Thoracic aorta (tissue), 2 donors: ENCODE results near the gene ST3GAL2. TPM values are rescaled to one million over a fixed set of nuclear protein-coding genes. Genes with fewer than 3 reads are reported as not detected.

Experiments
- ATAC-seq: fragments of 150-250 bp; one replicate; pipeline ENCODE4 v1.8.0; 2017; ENCODE audit warnings: low read depth; ENCODE audit not compliant: insufficient number of reproducible peaks, low FRiP score
- DNase-seq: peaks from one replicate; pipeline ENCODE4 v3.0.0-alpha.2; 2020; ENCODE audit warnings: low spot score
- H3K27ac ChIP-seq, 2 donors: fragments of 200-600 bp; sonication (generic); 1 replicate in 1 of 2; 2 replicates in 1 of 2; pipeline ENCODE4 v1.5.1; 2016; ENCODE audit warnings: mild to moderate bottlenecking in 2 of 2, moderate library complexity in 2 of 2
- H3K27me3 ChIP-seq: fragments of 200-600 bp; sonication (generic); replicated peaks from 2 replicates; pipeline ENCODE4 v1.6.0; 2016; ENCODE audit warnings: mild to moderate bottlenecking; ENCODE audit not compliant: insufficient read depth
- H3K36me3 ChIP-seq: fragments of 200-600 bp; sonication (generic); one replicate; pipeline ENCODE4 v1.5.1; 2016
- H3K4me1 ChIP-seq, 2 donors: fragments of 200-600 bp; sonication (generic); 1 replicate in 1 of 2; 2 replicates in 1 of 2; pipeline versions ENCODE4 v1.5.1 to v1.6.0; 2016; ENCODE audit warnings: low read depth in 2 of 2, mild to moderate bottlenecking in 1 of 2; ENCODE audit not compliant: control insufficient read depth in 1 of 2
- H3K4me3 ChIP-seq: fragments of 200-600 bp; sonication (generic); 2 replicates; pipeline ENCODE4 v1.5.1; 2016; ENCODE audit warnings: mild to moderate bottlenecking
- H3K9me3 ChIP-seq: fragments of 200-600 bp; sonication (generic); 2 replicates; pipeline ENCODE4 v1.5.1; 2016
- total RNA-seq, 2 donors: library from RNA; depleted of rRNA; stranded (reverse); fragments of >200 nt; gene quantifications; one replicate each; pipeline versions ENCODE4 v1.1.0 to v1.2.3, GENCODE V29; 2016
- TF ChIP-seq, protein P1 (sequence below): fragments of 200-600 bp; sonication (generic); IDR thresholded peaks from one replicate; pipeline ENCODE4 v1.5.1; 2019; ENCODE audit warnings: antibody characterized with exemption

ST3GAL2 gene, protein sequence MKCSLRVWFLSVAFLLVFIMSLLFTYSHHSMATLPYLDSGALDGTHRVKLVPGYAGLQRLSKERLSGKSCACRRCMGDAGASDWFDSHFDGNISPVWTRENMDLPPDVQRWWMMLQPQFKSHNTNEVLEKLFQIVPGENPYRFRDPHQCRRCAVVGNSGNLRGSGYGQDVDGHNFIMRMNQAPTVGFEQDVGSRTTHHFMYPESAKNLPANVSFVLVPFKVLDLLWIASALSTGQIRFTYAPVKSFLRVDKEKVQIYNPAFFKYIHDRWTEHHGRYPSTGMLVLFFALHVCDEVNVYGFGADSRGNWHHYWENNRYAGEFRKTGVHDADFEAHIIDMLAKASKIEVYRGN
- 10 to 100 TPM; 21.0 to 28.4 TPM for total RNA-seq

DNA sequence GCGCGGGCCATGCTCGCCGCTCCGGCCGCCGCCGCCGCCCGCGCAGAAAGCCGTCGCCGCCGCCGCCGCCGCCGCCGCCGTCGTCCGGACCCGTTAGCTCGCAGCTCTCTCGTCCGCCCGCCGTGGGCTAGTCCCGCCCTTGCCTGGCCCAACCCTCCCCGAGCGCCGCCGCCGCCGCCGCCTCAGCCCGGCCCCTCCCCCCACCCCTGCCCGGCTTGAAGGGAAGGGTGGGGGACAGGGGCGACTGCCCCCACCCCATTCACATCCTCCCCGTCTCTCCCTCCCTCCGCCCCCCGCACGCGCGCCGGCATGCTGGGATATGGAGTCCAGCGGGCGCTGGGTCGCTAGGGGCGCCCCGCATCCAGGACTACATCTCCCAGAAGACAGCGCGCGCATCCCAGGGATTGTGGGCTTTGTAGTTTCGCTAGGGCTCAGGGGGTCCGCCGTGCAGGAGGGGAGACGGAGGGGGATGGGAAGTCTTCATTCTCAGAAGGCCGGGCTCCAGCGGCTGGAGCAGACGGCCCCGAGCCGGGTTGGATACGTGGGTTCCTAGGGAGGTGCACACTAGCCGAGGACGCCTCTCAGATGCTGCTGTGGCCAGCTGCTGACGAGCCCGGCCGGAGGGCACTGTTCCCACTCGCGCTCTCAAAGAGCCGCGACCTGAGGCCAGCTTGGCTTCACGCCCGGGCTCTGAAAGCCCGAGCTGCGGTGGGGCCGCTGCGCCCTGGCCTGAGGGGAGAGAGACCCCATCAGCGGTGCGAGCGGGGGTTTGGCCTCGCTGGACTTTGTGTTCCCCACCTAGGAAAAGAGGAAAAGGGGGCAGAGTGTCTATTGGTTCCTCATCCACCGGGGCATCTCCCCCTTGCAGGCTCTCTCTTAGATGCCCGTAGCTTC is at the start of gene ST3GAL2:
ST3GAL2 (minus strand) TSS at position 132 of the 894 bp plus-strand sequence. CDS start 40,570 bp downstream, outside the sequence.
- ATAC-seq: peak; percentile 91
- Histone ChIP-seq H3K27me3 (no peaks in the 10 kb centered on the region), H3K9me3 (no peaks in the 10 kb centered on the region), H3K36me3 (no peaks in the 10 kb centered on the region), H3K4me1 (peaks cover 11 to 30% of the 10 kb centered on the region in 2 donors), H3K4me3 (peak within 1 kb of the TSS; percentile 75), H3K27ac (peak within 1 kb of the TSS; percentile 75 to 78)
- TF ChIP-seq, protein P1, sequence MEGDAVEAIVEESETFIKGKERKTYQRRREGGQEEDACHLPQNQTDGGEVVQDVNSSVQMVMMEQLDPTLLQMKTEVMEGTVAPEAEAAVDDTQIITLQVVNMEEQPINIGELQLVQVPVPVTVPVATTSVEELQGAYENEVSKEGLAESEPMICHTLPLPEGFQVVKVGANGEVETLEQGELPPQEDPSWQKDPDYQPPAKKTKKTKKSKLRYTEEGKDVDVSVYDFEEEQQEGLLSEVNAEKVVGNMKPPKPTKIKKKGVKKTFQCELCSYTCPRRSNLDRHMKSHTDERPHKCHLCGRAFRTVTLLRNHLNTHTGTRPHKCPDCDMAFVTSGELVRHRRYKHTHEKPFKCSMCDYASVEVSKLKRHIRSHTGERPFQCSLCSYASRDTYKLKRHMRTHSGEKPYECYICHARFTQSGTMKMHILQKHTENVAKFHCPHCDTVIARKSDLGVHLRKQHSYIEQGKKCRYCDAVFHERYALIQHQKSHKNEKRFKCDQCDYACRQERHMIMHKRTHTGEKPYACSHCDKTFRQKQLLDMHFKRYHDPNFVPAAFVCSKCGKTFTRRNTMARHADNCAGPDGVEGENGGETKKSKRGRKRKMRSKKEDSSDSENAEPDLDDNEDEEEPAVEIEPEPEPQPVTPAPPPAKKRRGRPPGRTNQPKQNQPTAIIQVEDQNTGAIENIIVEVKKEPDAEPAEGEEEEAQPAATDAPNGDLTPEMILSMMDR: peak; percentile 38
- peak; percentile 91 for DNase-seq

DNA sequence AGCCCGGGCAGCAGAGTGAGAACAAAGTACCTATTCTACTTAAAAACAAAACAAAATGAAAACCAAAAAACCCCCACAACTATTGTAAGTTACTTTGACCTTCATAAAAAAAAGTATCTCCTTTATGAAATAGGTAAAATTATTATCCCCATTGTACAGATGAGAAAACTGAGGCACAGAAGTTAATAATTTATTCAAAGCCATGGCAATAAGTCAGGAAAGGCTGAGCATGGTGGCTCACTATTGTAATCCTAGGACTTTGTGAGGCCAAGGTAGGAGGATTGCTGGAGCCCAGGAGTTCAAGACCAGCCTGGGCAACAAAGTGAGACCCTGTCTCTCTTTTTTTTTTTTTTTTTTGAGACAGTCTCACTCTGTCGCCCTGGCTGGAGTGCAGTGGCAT is 46.0 kb upstream of the ST3GAL2 start:
- H3K9me3 ChIP-seq: no peaks in the 10 kb centered on the region
- no peak overlapping the region for H3K4me3 ChIP-seq
- DNase-seq: no peak
- H3K4me1 ChIP-seq: peaks cover 0 to 6% of the 10 kb centered on the region in 2 donors
- no peak overlapping the region for H3K27ac ChIP-seq
- no peak for ATAC-seq
- TF ChIP-seq, protein P1: no peak
- H3K27me3 ChIP-seq: no peaks in the 10 kb centered on the region
- peaks cover 39% of the 10 kb centered on the region for H3K36me3 ChIP-seq

DNA sequence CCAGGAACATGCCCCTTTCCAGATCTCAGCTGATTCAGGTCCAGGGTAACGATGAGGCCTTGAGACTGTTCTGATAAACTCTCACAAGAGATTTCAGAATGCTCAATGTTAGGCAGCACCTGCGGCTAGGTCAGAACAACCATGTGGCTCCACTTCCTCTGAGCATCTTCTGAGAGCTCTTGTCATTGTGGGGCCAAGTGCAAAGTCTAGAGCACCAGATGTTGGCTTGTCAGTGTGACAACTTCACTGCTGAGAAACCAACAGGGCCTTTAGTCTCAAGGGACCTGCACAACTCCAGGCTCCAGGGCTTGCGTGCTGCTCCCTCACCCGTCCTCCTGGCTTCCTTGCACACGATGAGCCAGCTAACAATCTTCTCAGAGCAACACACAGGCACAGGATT is 44.5 kb upstream of the ST3GAL2 start:
- TF ChIP-seq, protein P1: no peak
- Histone ChIP-seq H3K36me3 (peaks cover 44% of the 10 kb centered on the region), H3K9me3 (no peaks in the 10 kb centered on the region), H3K27ac (no peak overlapping the region), H3K4me3 (no peak overlapping the region), H3K27me3 (no peaks in the 10 kb centered on the region), H3K4me1 (peaks cover 0 to 6% of the 10 kb centered on the region in 2 donors)
- DNase-seq (no peak), ATAC-seq (no peak)

DNA sequence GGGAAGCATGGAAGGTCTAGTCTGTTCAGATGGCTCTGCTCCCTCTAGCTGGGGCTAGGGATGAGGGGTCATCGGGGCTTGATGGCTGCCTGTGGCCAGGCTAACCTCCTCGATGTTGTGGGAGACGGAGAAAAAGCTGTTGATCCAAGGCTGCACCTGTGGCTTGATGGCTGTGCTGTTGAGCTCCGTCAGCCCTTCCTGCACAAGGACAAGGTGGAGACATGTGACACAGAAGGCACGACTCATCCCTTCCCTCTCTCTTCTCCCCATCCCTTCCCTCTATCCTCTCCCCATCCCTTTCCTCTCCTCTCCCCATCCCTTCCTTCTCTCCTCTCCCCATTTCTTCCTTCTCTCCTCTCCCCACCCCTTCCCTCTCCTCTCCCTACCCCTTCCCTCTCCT is 43.7 kb upstream of the ST3GAL2 start:
- H3K9me3 ChIP-seq: no peaks in the 10 kb centered on the region
- no peaks in the 10 kb centered on the region for H3K27me3 ChIP-seq
- no peak overlapping the region for H3K4me3 ChIP-seq
- peaks cover 44% of the 10 kb centered on the region for H3K36me3 ChIP-seq
- DNase-seq (no peak), ATAC-seq (no peak)
- peak overlapping the region in 1 of 2 donors; percentile 43 for H3K27ac ChIP-seq
- H3K4me1 ChIP-seq: peaks cover 0 to 6% of the 10 kb centered on the region in 2 donors
- TF ChIP-seq, protein P1: no peak

DNA sequence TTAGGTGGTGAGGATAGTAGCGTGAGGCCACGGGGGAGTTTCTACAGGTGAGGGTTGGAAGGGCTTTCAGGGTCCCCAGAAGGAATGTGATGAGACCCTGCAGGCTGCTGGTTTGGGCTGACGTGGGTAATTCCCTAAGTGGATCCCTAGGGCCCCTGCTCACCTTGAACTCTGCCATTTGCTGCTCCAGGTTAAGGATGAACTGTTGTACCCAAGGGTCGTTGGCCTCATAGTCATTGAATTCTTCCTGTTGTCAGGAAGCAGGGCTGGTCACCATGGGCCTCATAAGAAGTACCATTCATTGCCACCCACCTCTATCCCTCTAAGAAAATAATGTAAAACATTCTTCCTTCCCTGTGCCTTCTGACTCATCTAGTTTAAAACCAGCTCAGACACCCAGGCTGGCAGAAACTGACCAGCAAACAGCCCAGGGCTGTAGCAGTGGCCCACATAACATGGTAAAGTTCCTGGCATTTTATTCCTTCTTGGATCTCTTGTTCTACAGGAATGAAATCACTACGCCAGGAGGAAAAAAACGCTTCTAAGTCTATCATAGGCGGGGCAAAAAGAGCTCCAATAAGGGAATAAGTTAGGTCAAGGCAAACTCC is 43.1 kb upstream of the ST3GAL2 start:
- ATAC-seq: peak; percentile 36
- H3K4me1 ChIP-seq: peaks cover 0 to 9% of the 10 kb centered on the region in 2 donors
- no peak overlapping the region for H3K4me3 ChIP-seq
- peak overlapping the region in 1 of 2 donors; percentile 43 for H3K27ac ChIP-seq
- peaks cover 39% of the 10 kb centered on the region for H3K36me3 ChIP-seq
- TF ChIP-seq, protein P1: no peak
- H3K9me3 ChIP-seq: no peaks in the 10 kb centered on the region
- no peak for DNase-seq
- H3K27me3 ChIP-seq: no peaks in the 10 kb centered on the region
